ENCODE measurements around the gene C3.

C3 gene

DNA sequence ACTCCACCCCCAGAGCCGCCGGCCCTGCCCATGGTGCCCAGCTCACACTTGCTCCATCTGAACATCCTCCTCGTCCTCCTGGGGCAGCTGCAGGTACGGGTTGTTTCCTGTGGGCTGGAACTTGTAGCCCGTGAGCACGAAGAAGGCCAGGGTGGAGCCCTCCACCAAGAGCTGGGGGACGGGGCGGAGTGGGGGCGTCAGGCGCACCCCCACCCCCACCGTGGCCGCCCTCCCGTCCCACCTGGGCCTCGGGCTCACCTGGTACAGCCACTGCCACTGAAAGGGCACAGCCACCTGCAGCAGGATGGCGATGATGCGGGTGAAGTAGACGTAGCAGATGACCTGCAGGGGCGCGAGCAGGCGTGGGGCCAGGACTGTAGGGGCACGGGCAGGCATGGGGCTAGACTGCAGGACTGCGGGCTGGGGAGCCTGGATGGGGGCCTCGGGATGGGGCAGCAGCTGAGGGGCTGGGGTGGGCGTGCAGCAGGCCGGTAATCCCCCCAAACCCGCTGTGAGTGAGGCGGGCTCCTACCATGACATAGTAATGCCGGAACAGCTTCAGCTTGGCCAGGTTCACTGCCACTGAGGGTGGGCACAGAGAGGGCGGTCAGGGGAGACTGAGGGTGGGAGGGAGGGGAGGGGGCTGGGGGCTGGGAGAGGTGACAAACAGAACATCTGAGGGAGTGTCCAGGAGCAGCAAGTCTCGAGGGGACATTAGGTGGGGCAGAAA lies 10.7 kb upstream of the C3 start:
- DNase-seq (ENCODE audit: low spot score): no peak

GRCh38 chr19:6730153-6730804 lies 9.8 kb upstream of the C3 start:
- no peak for DNase-seq (ENCODE audit: low spot score)

DNA sequence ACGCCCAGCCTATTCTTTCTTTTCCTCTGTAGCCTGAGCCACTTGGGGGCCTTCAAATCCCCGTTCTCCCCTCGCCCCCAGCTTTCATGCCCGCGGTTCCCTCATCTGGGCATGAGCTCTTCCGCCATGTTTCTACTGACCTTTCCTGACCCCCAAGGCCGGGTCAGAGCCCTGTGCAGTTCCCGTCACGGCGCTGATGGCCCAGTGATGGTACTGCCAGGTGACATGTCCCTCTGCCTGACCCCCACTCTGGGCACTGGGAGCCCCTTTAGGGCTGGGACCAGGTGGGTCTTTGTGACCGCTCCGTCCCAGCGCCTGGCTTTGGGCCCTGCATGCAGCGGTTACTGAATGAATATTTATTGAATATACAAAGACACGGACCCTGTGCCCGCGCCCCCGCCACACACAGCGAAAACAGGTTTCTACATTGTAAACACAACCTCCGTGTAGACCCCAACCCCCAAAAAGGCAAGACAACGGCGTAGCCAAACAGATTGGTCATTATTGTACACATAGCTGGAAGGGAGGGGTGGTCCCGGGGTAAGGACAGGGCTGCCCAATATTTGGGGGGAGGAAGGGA lies 9.2 kb upstream of the C3 start:
- DNase-seq (ENCODE audit: low spot score): no peak

DNA sequence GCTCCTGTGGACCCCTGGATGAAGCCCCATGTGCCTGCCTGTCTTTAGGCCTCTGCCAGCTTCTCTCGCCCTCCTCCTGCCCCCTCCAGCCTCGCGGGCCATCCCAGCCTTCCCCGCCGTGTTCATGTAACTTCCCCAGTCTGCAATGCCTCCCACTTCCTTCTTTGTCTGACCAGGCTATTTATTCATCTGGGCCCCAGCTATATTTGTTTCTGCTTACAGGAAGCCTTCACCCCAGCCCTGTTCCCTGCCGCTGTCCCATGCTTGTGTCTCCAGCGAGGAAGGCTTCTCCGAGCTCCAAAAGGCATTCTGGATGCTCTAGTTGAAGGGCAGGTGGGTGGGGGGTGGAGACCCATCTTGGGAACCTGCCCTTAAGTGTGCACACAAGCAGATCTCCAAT lies 7.9 kb upstream of the C3 start:
- DNase-seq (ENCODE audit: low spot score): no peak

DNA sequence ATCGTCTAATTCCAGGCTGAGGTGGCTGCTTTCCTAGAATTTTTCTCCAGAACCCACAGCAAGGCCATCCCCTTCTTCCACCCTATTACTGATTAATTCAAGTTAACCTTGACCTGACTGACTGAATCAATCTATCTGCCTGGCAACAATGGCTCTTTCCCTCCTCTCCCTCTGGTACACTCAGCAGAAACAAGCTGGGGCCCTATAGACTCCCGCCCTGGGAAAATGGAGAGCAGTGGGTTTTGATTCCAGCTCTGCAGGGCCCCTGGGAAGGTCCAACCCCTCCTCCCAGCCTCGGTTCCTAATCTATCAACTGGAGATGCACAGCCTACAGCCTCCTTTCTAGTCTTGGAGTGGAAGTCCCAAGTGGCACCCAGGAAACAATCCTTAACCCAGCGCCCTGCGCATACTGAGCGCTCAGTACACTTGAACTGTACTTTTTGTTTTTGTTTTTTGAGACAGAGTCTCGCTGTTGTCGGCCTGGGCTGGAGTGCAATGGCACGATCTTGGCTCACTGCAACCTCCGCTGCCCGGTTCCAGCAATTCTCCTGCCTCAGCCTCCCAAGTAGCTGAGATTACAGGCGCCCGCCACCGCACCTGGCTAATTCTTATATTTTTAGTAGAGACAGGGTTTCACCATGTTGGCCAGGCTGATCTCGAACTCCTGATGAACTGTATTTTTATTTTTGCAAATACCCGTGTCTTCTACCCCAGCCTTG lies 5.2 kb upstream of the C3 start:
- DNase-seq (ENCODE audit: low spot score): no peak

GRCh38 chr19:6724631-6725492 lies 4.4 kb upstream of the C3 start:
- DNase-seq (ENCODE audit: low spot score): no peak

DNA sequence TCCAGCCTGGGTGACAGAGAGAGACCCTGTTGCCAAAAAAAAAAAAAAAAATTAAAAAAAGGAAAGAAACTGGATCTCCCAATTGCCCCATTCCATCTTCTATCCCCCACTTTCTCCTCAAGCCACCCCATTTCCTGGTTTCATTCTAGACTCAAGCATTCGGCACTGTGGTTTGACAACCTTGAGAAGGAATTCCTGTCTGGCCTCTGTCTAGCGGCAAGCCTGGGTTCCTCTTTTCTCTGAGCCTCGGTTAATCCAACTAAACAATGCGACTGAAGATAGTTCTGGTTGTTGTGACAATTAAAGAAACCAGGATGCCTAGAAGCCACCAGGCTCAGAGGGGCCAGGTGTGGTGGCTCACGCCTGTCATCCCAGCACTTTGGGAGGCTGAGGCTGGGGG lies 3.3 kb upstream of the C3 start:
- no peak for DNase-seq (ENCODE audit: low spot score)

DNA sequence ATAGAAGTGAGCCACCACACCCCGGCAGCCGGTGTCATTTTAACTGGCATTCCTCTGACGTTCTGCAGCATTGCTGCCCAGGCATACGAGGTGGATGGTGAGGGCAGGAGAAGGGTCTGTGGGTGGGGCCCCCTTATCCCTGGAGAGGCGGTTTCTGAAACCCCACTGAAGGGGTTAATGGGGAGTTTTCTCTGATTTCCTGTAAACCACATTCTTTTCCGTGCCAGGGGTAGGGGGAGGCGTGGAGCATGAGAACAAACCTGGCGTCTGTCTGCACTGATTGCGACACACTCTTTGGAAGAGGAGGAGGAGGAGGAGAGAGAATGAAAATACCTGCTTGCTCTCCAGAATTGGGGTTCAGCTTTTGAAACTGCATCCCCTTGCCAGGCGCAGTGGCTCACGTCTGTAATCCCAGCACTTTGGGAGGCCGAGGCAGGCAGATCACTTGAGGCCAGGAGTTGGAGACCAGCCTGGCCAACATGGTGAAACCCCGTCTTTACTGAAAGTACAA lies 2.7 kb upstream of the C3 start:
- DNase-seq (ENCODE audit: low spot score): no peak

DNA sequence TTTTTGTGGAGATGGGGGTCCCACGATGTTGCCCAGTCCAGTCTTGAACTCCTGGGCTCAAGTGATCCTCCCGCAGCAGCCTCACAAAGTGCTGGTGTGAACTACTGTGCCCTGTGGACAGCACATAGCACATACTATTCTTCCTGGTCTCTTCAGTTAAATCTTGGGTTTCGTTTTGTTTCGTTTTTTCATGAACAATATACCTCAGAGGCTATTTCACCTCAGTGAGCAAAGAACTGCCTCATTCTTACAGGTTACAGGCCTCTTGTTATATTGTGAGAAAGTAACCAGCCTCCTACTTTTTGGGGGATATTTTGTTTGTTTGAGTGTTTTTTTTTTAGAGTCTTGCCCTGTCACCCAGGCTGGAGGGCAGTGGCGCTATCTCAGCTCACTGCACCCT lies 1.3 kb upstream of the C3 start:
- no peak for DNase-seq (ENCODE audit: low spot score)

DNA sequence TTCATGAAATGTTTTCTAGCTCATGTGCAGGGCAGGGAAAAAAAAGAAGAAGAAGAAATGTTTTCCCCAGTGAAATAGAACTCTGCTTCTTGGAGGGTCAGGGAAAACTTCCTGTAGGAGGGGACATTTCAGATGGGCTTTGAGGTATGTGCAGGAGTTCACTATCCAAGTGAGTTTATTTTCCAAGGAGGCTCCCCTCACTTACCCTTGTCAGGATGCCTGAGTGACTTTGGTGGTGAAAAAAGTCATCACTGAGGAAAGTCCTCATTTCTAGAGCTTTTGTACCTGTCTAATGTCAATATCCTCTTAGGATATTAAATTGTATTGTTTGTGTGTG lies 656 bp upstream of the C3 start:
- no peak for DNase-seq (ENCODE audit: low spot score)

DNA sequence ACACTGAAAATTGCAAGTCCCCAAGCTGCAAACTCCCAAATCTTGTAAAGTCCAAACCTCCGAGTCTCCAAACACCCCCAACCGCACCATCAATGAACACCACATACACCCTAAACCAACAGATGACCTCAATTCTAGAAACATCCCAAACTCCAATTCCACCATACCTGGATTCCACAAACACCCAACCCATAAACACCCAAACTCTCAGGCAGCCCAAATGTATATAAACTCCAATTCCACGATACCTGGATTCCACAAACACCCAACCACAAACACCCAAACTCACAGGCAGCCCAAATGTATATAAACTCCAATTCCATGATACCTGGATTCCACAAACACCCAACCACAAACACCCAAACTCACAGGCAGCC lies 470 bp downstream of the C3 start:
- no peak for DNase-seq (ENCODE audit: low spot score)

- no peak for DNase-seq (ENCODE audit: low spot score)
Measured at GRCh38 chr19:6719540-6719861, 949 bp downstream of the C3 start.

DNA sequence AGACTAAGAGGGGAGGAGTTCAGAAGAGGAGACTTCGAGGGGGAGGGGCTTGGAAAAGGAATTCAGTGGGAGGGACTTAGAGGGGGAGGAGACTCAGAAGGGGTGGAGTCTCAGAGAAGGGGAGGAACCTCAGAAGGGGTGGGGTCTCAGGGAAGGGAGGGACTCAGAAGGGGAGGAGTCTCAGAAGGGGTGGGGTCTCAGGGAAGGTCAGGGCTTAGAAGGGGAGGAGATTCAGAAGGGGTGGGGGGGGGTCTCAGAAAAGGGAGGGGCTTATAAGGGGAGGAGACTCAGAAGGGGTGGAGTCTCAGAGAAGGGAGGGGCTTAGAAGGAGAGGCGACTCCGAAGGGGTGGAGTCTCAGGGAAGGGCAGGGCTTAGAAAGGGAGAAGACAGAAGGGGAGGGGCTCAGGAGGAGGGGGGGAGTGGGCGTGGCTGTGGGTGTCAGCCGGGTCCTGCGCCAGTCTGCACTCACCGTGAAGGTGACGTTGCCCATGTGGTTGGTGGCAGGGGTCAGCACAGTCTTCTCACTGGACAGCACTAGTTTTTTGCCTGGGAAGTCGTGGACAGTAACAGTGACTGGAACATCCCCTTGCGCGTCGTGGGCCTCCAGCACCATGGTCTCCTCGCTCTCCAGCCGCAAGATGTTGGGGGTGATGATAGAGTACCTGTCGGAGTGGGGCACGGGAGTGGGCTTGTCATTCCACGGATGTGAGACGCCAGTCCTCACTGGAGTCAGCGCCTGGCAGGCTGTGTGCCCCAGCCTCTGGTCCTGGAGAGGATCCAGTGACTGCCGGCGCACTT lies 1.5 kb downstream of the C3 start:
- DNase-seq (ENCODE audit: low spot score): no peak

- no peak for DNase-seq (ENCODE audit: low spot score)
Measured at GRCh38 chr19:6718111-6718740, 2.2 kb downstream of the C3 start.

DNA sequence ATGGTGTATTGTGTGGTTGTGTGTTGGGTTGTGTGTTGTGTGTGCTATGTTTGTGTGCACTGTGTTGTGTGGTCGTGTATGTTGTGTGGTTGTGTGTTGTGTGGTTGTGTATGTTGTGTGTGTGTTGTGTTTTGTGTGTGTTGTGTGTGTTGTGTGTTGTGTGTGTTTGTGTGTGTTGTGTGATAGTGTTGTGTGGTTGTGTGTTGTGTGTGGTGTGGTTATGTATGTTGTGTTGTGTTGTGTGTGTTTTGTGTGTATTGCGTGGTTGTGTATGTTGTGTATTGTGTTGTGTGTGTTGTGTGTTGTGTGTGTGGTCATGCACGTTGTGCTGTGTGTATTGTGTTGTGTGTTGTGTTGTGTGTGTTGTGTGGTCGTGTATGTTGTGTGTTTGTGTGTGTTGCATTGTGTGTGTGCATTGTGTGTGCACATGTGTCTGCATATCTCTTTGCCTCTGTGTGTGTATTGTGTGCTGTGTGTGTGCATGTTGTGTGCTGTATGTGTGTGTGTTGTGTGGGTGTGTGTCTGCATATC lies 2.9 kb downstream of the C3 start:
- DNase-seq (ENCODE audit: low spot score): no peak

DNA sequence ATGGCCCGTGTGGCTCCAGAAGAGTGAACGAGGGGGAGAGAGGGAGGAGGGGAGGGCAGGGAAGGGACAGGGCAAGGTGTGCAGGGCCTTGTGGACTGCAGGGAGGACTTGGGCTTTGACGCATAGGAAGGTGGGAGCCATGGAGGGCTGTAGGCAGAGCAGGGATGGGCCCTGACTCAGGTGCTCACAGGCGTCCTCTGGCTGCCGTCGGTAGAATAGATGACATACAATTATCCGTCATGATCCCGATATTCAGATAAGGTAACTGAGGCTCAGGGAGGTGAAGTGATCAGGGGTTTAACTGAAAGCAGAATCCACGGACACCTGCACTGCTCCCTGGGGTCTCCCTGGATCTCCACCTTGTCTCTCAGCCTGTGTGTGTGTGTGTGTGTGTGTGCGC lies 3.4 kb downstream of the C3 start:
- no peak for DNase-seq (ENCODE audit: low spot score)

DNA sequence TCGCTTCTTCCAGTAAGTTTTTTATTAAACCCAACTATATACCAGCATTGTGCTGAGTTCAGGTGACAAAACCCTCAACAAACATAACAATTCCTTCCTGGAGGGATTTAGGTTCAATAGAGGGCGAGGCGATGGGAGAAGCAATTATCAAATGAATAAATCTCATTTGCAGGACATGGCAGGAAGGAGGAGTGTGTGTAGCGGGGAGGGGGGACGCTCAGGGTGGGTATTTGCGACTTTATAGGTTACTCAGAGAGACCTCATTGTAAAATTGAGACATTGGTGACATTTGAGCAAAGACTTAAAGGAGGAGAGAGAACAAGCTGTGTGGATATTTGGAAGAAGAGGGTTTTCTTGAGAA lies 3.9 kb downstream of the C3 start:
- DNase-seq (ENCODE audit: low spot score): no peak

DNA sequence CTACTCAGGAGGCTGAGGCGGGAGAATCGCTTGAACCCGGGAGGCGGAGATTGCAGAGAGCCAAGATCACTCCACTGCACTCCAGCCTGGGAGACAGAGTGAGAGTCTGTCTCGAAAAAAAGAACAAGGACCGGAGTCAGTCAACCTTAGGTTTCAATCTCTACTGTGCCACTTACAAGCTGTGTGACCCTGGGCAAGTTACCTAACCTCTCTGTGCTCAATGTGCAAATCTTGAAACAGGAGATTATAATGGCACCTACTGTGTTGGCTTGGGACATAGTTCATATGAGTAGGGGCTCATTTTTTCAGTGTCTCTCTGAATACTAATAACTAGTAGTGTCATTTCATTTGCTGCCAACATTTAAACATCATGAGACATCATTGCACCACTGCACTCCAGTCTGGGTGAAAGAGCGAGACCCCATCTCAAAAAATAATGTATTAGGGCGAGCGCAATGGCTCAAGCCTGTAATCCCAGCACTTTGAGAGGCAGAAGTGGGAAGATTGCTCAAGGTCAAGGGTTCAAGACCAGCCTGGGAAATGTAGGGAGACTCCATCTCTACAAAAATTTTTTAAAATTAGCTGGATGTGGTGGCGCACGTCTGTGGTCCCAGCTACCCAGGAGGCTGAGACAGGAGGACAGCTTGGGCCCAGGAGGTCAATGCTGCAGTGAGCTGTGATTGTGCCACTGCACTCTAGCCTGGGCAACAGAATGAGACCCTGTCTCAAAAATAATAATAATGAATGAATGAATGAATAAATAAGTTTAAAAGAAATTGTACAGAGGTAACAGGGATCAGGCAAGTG lies 5.5 kb downstream of the C3 start:
- no peak for DNase-seq (ENCODE audit: low spot score)

DNA sequence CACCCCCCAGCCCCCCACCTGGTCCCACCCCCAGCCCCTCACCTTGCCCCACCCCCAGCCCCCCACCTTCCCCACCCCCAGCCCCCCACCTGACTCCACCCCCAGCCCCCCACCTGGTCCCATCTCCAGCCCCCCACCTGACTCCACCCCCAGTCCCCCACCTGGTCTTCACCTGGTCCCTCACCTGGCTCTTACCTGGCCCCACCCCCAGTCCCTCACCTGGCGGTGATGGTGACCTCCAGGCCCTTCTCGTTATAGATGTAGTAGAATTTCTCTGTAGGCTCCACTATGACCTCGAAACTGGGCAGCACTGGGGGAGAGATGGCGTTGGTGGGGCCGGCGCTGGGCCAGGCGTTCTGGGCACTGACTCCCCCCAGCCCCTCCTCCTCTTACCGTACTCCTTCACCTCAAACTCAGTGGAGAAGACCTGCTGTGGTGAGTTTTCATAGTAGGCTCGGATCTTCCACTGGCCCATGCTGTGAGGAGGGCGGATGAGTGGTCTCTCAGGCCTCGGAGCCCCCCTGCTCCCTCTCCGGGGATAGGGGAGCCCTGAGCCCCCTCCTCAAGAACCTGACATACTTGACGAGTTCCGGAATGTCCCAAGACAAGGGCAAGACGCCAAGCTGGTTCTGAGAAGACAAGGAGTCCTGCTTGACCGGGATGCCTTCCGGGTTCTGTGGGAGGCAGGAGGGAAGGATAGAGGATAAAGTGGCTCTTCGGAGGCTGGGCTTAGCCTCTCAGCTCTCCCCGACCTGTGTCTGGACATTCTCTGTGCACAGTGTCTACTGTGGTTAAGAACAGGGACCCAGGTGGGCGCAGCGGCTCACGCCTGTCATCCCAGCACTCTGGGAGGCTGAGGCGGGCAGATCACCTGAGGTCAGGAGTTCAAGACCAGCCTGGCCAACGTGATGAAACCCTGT lies 6.4 kb downstream of the C3 start:
- no peak for DNase-seq (ENCODE audit: low spot score)

Measured in CD4-positive, alpha-beta T cell treated with Interleukin-6 at 100 ng/mL for 8 hours (primary cell).